ENCODE data around the gene PPARG.

DNA sequence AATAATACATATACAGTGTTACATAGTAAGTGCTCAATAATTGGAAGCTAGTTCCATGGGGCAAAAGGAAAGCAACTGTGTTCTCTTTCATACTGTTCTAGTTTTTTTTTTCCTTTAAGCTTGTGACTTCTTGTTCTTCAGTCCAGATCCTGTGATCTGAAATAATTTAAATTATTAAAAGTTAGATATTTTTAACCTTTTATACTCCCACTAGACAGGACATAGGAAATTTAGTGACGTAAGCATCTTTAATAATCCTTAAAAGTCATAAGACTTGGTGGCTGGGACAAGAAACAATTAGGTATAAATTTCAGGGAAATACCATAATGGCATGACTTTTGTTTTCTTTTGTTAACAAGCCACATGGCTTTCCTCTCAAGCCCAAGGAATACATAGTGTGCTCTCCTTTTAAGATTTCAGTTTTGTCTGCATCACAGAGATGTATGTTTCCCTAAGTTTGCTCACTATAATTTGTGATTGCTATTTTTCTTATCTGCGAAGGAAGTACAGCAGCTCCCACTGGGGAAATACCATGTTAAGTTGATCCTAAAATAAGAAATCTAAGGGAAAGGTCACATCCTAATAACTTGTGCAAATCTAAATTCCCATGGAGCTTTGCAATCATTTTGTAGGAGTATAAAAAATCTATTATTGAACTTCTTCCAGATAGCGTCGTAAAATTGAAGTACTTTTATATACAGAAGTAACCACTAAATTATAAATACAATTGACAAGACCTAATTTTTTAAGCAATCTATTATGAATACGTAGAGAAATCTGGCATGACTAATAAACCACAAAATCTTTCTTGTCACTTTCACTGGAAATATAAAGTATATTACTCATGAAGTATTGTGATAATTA, 30.1 kb downstream of the PPARG start:
- TF ChIP-seq, protein P1, sequence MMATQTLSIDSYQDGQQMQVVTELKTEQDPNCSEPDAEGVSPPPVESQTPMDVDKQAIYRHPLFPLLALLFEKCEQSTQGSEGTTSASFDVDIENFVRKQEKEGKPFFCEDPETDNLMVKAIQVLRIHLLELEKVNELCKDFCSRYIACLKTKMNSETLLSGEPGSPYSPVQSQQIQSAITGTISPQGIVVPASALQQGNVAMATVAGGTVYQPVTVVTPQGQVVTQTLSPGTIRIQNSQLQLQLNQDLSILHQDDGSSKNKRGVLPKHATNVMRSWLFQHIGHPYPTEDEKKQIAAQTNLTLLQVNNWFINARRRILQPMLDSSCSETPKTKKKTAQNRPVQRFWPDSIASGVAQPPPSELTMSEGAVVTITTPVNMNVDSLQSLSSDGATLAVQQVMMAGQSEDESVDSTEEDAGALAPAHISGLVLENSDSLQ (IDR thresholded peaks at IDR 0.05), result no peak
- TF ChIP-seq POLR2A (IDR thresholded peaks at IDR 0.05; ENCODE audit: low read depth, low read length), result no peak
- TF ChIP-seq SP1 (IDR thresholded peaks at IDR 0.05; ENCODE audit: low read depth, low read length), result no peak
- TF ChIP-seq EZH2 (IDR thresholded peaks at IDR 0.05; ENCODE audit: borderline replicate concordance, control insufficient read depth, low read depth, low read length), result no peak
- no peak for TF ChIP-seq CTCF (IDR thresholded peaks at IDR 0.05 in 2 of 3, conservative IDR thresholded peaks at IDR 0.05 in 1 of 3; ENCODE audit: control insufficient read depth in 2 of 3, extremely low read depth in 1 of 3, insufficient read depth in 1 of 3, low read depth in 3 of 3, low read length in 3 of 3)
- no peak for TF ChIP-seq CREB1 (IDR thresholded peaks at IDR 0.05; ENCODE audit: low read depth)
- TF ChIP-seq NFXL1 (IDR thresholded peaks at IDR 0.05; ENCODE audit: borderline replicate concordance), result no peak
